Body of pancreas (tissue), 4 donors: ENCODE data around the gene ABHD8. TPM values are rescaled to one million over a fixed set of nuclear protein-coding genes. Genes with fewer than 3 reads are reported as not detected.
A peak's percentile ranks its signal among the peaks of the same experiment; 100 is the strongest.

ENCODE experiments used
- ATAC-seq: fragments of 150-250 bp; one replicate; pipeline ENCODE4 v1.9.1; 2016
- DNase-seq, 4 donors: peaks; one replicate each; pipeline ENCODE4 v3.0.0-alpha.2; 2019
- H3K27ac ChIP-seq, 4 donors: fragments of 200-600 bp; sonication (generic); 1 replicate in 3 of 4; 2 replicates in 1 of 4; pipeline versions ENCODE4 v1.5.1 to v1.6.1; 2016 to 2019; ENCODE audit warnings: mild to moderate bottlenecking in 1 of 4, mixed read lengths in 1 of 4, moderate library complexity in 1 of 4
- H3K27me3 ChIP-seq, 2 donors: fragments of 200-600 bp; sonication (generic); one replicate each; pipeline ENCODE4 v1.6.0; 2016; ENCODE audit warnings: mild to moderate bottlenecking in 1 of 2
- H3K36me3 ChIP-seq, 2 donors: fragments of 200-600 bp; sonication (generic); replicated peaks in 1 of 2; 2 replicates each; pipeline ENCODE4 v1.5.1; 2016; ENCODE audit warnings: low read depth in 2 of 2; ENCODE audit not compliant: insufficient read depth in 1 of 2
- H3K4me1 ChIP-seq: fragments of 200-600 bp; sonication (generic); one replicate; pipeline ENCODE4 v1.6.0; 2016
- H3K4me3 ChIP-seq, 2 donors: fragments of 200-600 bp; sonication (generic); 1 replicate in 1 of 2; 2 replicates in 1 of 2; pipeline ENCODE4 v1.5.1; 2016 to 2019
- H3K9me3 ChIP-seq, 3 donors: fragments of 200-600 bp; sonication (generic); 1 replicate in 2 of 3; 2 replicates in 1 of 3; pipeline ENCODE4 v1.5.1; 2016
- POLR2A ChIP-seq, 3 donors: fragments of 450-650 bp; IDR thresholded peaks; one replicate each; pipeline ENCODE4 v1.6.1; 2016; ENCODE audit warnings: antibody characterized with exemption in 3 of 3, mild to moderate bottlenecking in 2 of 3
- WGBS, 2 donors: methylation state at CpG; one replicate each; pipeline ENCODE4 v1.1.5; 2017; 5-methylcytosine and 5-hydroxymethylcytosine counted together
- intact Hi-C: fragments of 100-400 bp; cut with DNase I; formaldehyde crosslinking; loops from one replicate; pipeline ENCODE4 v1.15.1; 2023
- total RNA-seq, 2 donors: library from RNA; depleted of rRNA; stranded (reverse); fragments of >200 nt; gene quantifications; one replicate each; pipeline ENCODE4 v1.1.0, GENCODE V29; 2016
- TF ChIP-seq, protein P1 (sequence below), 7 experiments: fragments of 450-650 bp in 4 of 7; fragments of 200-600 bp in 3 of 7; sonication (generic) in 3 of 7; IDR thresholded peaks; one replicate each; pipeline ENCODE4 v1.5.1; 2016 to 2019; ENCODE audit warnings: antibody characterized with exemption in 7 of 7

Gene ABHD8
- total RNA-seq, 2 donors from 2014 or later, result 10.2 to 12.2 TPM

DNA sequence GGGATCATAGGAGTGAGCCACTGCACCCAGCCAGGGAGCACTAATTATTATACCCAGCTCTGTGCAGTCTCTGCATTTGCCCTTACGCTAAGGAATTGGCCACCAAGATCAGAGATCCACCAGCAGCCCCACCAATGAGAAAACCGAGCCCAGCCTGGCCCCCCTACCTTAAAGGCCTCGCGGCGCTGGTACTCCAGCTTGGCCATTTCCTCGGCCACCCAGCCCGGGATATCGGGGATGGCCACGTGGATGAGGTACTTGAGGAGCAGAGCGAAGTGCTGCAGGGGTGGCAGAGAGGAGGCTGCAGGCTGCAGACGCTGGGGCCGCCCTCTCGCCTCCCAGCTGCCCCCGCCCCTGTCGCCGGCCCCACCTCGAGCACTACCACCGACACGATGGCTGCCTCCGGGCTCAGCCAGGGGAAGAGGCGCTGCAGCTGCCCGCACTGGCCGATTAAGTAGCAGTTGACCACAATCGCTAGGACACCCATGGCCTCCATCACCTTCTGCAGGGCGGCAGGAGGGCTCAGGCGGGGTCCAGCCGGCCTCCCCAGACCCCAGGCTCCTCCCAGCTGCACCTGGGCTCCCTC, 23.9 kb upstream of the ABHD8 start:
- TF ChIP-seq POLR2A (IDR thresholded peaks at IDR 0.05), result no peak
- TF ChIP-seq, protein P1, sequence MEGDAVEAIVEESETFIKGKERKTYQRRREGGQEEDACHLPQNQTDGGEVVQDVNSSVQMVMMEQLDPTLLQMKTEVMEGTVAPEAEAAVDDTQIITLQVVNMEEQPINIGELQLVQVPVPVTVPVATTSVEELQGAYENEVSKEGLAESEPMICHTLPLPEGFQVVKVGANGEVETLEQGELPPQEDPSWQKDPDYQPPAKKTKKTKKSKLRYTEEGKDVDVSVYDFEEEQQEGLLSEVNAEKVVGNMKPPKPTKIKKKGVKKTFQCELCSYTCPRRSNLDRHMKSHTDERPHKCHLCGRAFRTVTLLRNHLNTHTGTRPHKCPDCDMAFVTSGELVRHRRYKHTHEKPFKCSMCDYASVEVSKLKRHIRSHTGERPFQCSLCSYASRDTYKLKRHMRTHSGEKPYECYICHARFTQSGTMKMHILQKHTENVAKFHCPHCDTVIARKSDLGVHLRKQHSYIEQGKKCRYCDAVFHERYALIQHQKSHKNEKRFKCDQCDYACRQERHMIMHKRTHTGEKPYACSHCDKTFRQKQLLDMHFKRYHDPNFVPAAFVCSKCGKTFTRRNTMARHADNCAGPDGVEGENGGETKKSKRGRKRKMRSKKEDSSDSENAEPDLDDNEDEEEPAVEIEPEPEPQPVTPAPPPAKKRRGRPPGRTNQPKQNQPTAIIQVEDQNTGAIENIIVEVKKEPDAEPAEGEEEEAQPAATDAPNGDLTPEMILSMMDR (IDR thresholded peaks at IDR 0.05), result no peak
- no peak for ATAC-seq
- no peak for DNase-seq
- H3K36me3 ChIP-seq, result no peaks in the 10 kb centered on the region
- peak overlapping the region in 1 of 4 donors; percentile 47 for H3K27ac ChIP-seq
- intact Hi-C loops, result no loop called here
- WGBS, 2 donors, result 93 to 94% methylated on average over 8 to 22 of the region's 27 CpGs
- no peaks in the 10 kb centered on the region for H3K27me3 ChIP-seq
- H3K4me3 ChIP-seq, result no peak overlapping the region
- H3K9me3 ChIP-seq, result no peaks in the 10 kb centered on the region
- peaks cover 22% of the 10 kb centered on the region for H3K4me1 ChIP-seq

- ATAC-seq (no peak), DNase-seq (no peak)
- no peak for TF ChIP-seq POLR2A (IDR thresholded peaks at IDR 0.05)
- TF ChIP-seq, protein P1 (IDR thresholded peaks at IDR 0.05), result no peak
- Histone ChIP-seq H3K27me3 (no peaks in the 10 kb centered on the region), H3K36me3 (no peaks in the 10 kb centered on the region), H3K9me3 (no peaks in the 10 kb centered on the region), H3K27ac (no peak overlapping the region), H3K4me1 (peaks cover 22% of the 10 kb centered on the region), H3K4me3 (no peak overlapping the region)
- intact Hi-C loops, result no loop called here
- 80% methylated on average over 7 to 11 of the region's 11 CpGs for WGBS, 2 donors
Observed at GRCh38 chr19:17326595-17326966, 23.4 kb upstream of the ABHD8 start.

GRCh38 chr19:17325881-17326594, 22.8 kb upstream of the ABHD8 start:
- TF ChIP-seq, protein P1 (IDR thresholded peaks at IDR 0.05), result no peak
- TF ChIP-seq POLR2A (IDR thresholded peaks at IDR 0.05), result no peak
- Histone ChIP-seq H3K27ac (no peak overlapping the region), H3K9me3 (no peaks in the 10 kb centered on the region), H3K36me3 (no peaks in the 10 kb centered on the region), H3K4me1 (peaks cover 22% of the 10 kb centered on the region), H3K27me3 (no peaks in the 10 kb centered on the region), H3K4me3 (no peak overlapping the region)
- no peak for ATAC-seq
- 77 to 83% methylated on average over 17 of the region's 17 CpGs for WGBS, 2 donors
- intact Hi-C loops, result no loop called here
- peak in 2 of 4 donors; percentile 30 to 34 for DNase-seq

DNA sequence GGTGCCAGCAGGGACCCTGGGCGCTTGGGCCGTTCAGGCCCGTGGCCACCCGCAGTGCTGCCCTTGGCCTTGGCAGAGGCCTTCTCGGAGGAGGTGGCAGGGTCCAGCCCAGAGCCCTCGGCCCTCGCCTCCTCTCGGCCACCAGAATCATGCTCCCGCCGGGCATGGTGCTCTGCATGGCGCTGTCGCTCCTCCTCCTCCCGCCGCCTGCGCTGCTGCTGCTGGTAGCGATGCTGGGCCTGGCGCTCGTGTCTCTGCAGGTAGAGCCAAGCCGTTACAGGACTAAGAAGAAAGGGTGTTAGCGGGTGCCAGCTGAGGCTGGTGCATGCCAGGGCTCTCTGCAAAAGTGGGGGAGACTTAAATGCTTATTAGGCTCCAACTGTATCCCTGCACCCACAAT, 21.9 kb upstream of the ABHD8 start:
- TF ChIP-seq POLR2A (IDR thresholded peaks at IDR 0.05), result no peak
- TF ChIP-seq, protein P1 (IDR thresholded peaks at IDR 0.05), result no peak
- 93% methylated on average over 13 of the region's 20 CpGs; no CpG with 5 or more reads in 1 of the 2 donors for WGBS, 2 donors

More for the DNA sequence above, 21.9 kb upstream of the ABHD8 start:
- intact Hi-C loops, result no loop called here
- Histone ChIP-seq H3K9me3 (no peaks in the 10 kb centered on the region), H3K27me3 (no peaks in the 10 kb centered on the region), H3K4me1 (peaks cover 22% of the 10 kb centered on the region), H3K36me3 (peaks cover 4% of the 10 kb centered on the region in 2 donors), H3K27ac (no peak overlapping the region), H3K4me3 (no peak overlapping the region)
- DNase-seq, result no peak
- no peak for ATAC-seq
